ENCODE results near the gene JOSD2.
"Not testable (repeated sequence)": the region's sequence is repeated elsewhere in the genome, so short reads cannot be mapped to it uniquely, and the experiment has no call there.

The JOSD2 gene

GRCh38 chr19:50480281-50481111, 30.5 kb downstream of the JOSD2 start:
- no peaks in the 10 kb centered on the region for H3K9me3 Mint-ChIP-seq
- peaks cover 67% of the 10 kb centered on the region for H3K36me3 Mint-ChIP-seq
- H3K4me3 Mint-ChIP-seq, result no peak overlapping the region
- peaks cover 33% of the 10 kb centered on the region for H3K4me1 Mint-ChIP-seq
- H3K27me3 Mint-ChIP-seq, result no peaks in the 10 kb centered on the region
- no peak for ATAC-seq
- H3K27ac Mint-ChIP-seq, result no peak overlapping the region

DNA sequence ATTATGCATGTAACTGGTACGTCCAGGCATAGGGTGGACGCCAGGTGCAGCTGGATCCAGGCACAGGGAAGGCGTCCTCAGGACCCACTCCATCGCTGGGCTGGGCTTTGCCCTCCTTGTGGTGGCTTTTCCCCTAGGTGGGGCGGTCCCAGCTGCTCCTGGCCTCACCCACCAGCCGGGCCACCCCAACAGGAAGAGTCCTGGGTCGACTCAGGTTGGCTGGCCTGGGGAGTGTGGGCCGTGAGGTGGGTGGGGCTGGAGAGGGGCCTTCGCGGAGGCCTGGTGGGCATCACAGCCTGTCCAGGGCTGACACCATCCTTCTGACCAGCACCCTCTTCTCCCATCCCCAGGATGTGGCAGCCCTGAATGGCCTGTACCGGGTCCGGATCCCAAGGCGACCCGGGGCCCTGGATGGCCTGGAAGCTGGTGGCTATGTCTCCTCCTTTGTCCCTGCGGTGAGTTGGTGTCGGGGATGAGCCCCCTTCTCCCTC, 31.2 kb downstream of the JOSD2 start:
- H3K27me3 Mint-ChIP-seq, result no peaks in the 10 kb centered on the region
- no peaks in the 10 kb centered on the region for H3K9me3 Mint-ChIP-seq
- no peak overlapping the region for H3K4me3 Mint-ChIP-seq
- no peak for ATAC-seq
- H3K27ac Mint-ChIP-seq, result no peak overlapping the region
- peaks cover 60% of the 10 kb centered on the region for H3K36me3 Mint-ChIP-seq
- peaks cover 36% of the 10 kb centered on the region for H3K4me1 Mint-ChIP-seq

GRCh38 chr19:50478901-50479715, 31.9 kb downstream of the JOSD2 start:
- Mint-ChIP-seq H3K36me3 (peaks cover 59% of the 10 kb centered on the region), H3K27ac (no peak overlapping the region)

DNA sequence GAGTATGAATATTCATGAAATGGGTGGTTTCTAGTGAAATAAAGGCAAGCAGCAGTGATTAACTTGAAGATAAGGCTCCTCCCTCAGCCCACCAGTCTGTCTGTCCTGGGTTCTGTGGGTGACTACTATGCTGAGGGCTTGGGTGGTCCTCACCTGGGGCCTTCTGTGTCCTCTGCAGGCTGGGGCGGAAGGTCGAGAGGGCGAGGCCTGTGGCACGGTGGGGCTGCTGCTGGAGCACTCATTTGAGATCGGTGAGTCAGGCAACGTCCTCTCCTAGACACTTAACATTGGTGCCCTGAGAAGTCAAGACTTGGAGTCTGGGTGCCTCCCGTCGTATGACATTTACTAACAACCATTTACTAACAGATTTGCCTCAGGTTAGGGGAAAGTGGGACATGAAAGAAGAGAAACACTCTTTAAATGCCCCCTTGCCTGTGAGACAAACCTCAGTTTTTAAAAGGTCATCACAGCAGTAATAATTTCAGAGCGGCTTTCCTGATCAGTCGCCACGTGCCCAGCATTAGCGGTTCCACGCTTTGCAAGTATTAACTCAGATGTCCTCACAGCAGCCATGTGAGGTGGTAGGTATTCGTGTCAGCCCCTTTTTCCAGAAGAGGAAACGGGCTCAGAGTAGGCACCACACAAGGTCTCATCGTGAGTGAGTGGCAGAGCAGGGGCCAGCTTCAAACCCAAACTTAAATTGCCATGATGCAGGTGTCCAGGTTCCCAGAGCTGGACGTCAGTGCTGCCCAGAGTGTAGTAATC, 33.1 kb downstream of the JOSD2 start:
- Mint-ChIP-seq H3K4me3 (peak overlapping the region; percentile 99), H3K9me3 (no peaks in the 10 kb centered on the region), H3K36me3 (peaks cover 49% of the 10 kb centered on the region), H3K27me3 (no peaks in the 10 kb centered on the region), H3K4me1 (peaks cover 38% of the 10 kb centered on the region), H3K27ac (peak overlapping the region; percentile 93)
- ATAC-seq, result no peak

More at GRCh38 chr19:50478901-50479715, 31.9 kb downstream of the JOSD2 start:
- no peak overlapping the region for H3K4me3 Mint-ChIP-seq
- H3K9me3 Mint-ChIP-seq, result no peaks in the 10 kb centered on the region
- peaks cover 38% of the 10 kb centered on the region for H3K4me1 Mint-ChIP-seq
- no peak for ATAC-seq
- H3K27me3 Mint-ChIP-seq, result no peaks in the 10 kb centered on the region

GRCh38 chr19:50476907-50477238, 34.1 kb downstream of the JOSD2 start:
- Mint-ChIP-seq H3K27me3 (no peaks in the 10 kb centered on the region), H3K4me3 (peak overlapping the region; percentile 99), H3K27ac (peak overlapping the region; percentile 93), H3K36me3 (peaks cover 39% of the 10 kb centered on the region), H3K9me3 (no peaks in the 10 kb centered on the region), H3K4me1 (peaks cover 38% of the 10 kb centered on the region)
- ATAC-seq, result no peak

- H3K4me3 Mint-ChIP-seq, result peak within 1 kb of the TSS; percentile 99
- no peaks in the 10 kb centered on the region for H3K9me3 Mint-ChIP-seq
- H3K27me3 Mint-ChIP-seq, result no peaks in the 10 kb centered on the region
- H3K36me3 Mint-ChIP-seq, result peaks cover 37% of the 10 kb centered on the region
- H3K4me1 Mint-ChIP-seq, result peaks cover 38% of the 10 kb centered on the region
- ATAC-seq, result peak; percentile 97
- H3K27ac Mint-ChIP-seq, result peak within 1 kb of the TSS; percentile 93
Observed at GRCh38 chr19:50476224-50476906, 34.6 kb downstream of the JOSD2 start, which contains the start of the genes EMC10 and GARIN5A. Gene EMC10 (plus strand): TSS chr19:50476507. CDS start chr19:50476545, 38 bp downstream. Gene GARIN5A (minus strand): TSS chr19:50476848. CDS start chr19:50476388, 460 bp downstream.

DNA sequence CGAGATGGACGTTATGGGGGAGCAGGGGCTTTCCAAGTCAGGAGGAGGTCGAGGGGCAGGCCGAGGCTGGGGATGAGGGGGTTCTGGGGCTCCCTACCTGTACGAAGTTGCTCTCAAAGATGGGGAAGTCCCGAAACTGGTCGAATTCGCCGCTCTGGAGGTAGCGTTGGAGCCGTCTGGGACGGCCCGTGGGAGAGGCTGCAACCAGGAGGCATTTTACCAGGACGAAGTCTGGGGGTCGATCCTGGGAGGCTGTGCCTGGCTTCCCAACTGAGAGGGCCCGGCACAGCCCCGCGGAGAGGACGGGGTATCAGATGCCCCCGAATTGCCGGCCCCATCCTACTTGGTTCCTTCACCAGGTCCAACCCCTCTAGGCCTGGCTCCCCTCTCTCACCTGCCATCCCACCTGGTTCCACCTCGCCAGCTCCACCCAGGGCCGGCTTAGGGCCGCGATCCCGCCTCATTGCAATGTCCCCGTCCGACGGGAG, 35.2 kb downstream of the JOSD2 start:
- Mint-ChIP-seq H3K4me3 (peak overlapping the region; percentile 99), H3K9me3 (no peaks in the 10 kb centered on the region), H3K27ac (peak overlapping the region; percentile 93), H3K36me3 (peaks cover 31% of the 10 kb centered on the region), H3K4me1 (peaks cover 38% of the 10 kb centered on the region), H3K27me3 (no peaks in the 10 kb centered on the region)
- ATAC-seq, result peak; percentile 9

GRCh38 chr19:50475101-50475568, 35.9 kb downstream of the JOSD2 start:
- no peak for ATAC-seq
- Mint-ChIP-seq H3K4me1 (peaks cover 38% of the 10 kb centered on the region), H3K4me3 (peak overlapping the region; percentile 99), H3K36me3 (peaks cover 27% of the 10 kb centered on the region), H3K27me3 (no peaks in the 10 kb centered on the region), H3K27ac (peak overlapping the region; percentile 93), H3K9me3 (no peaks in the 10 kb centered on the region)

GRCh38 chr19:50473336-50473735, 37.7 kb downstream of the JOSD2 start:
- Mint-ChIP-seq H3K27me3 (peaks cover 13% of the 10 kb centered on the region), H3K36me3 (peaks cover 16% of the 10 kb centered on the region), H3K4me1 (peaks cover 31% of the 10 kb centered on the region)
- H3K9me3 Mint-ChIP-seq, H3K4me3 Mint-ChIP-seq, ATAC-seq, H3K27ac Mint-ChIP-seq: not testable (repeated sequence)

- H3K27ac Mint-ChIP-seq, result no peak overlapping the region
- no peaks in the 10 kb centered on the region for H3K4me1 Mint-ChIP-seq
- no peaks in the 10 kb centered on the region for H3K9me3 Mint-ChIP-seq
- no peaks in the 10 kb centered on the region for H3K36me3 Mint-ChIP-seq
- no peak overlapping the region for H3K4me3 Mint-ChIP-seq
- ATAC-seq, result no peak
- peaks cover 16% of the 10 kb centered on the region for H3K27me3 Mint-ChIP-seq
Observed at GRCh38 chr19:50468818-50469217, 42.2 kb downstream of the JOSD2 start.

GRCh38 chr19:50467566-50467965, 43.4 kb downstream of the JOSD2 start:
- no peak overlapping the region for H3K27ac Mint-ChIP-seq
- ATAC-seq, result no peak
- no peaks in the 10 kb centered on the region for H3K9me3 Mint-ChIP-seq
- H3K4me3 Mint-ChIP-seq, result no peak overlapping the region
- H3K36me3 Mint-ChIP-seq, result no peaks in the 10 kb centered on the region
- H3K27me3 Mint-ChIP-seq, result peaks cover 16% of the 10 kb centered on the region
- H3K4me1 Mint-ChIP-seq, result no peaks in the 10 kb centered on the region

GRCh38 chr19:50466706-50467039, 44.3 kb downstream of the JOSD2 start:
- peaks cover 16% of the 10 kb centered on the region for H3K27me3 Mint-ChIP-seq

GRCh38 chr19:50465986-50466705, 44.8 kb downstream of the JOSD2 start:
- no peak overlapping the region for H3K27ac Mint-ChIP-seq
- H3K4me1 Mint-ChIP-seq, result peaks cover 5% of the 10 kb centered on the region
- peaks cover 16% of the 10 kb centered on the region for H3K27me3 Mint-ChIP-seq
- no peak for ATAC-seq
- no peaks in the 10 kb centered on the region for H3K9me3 Mint-ChIP-seq
- H3K36me3 Mint-ChIP-seq, result no peaks in the 10 kb centered on the region
- H3K4me3 Mint-ChIP-seq, result no peak overlapping the region

More at GRCh38 chr19:50466706-50467039, 44.3 kb downstream of the JOSD2 start:
- H3K36me3 Mint-ChIP-seq, result no peaks in the 10 kb centered on the region
- no peak for ATAC-seq
- H3K4me1 Mint-ChIP-seq, result no peaks in the 10 kb centered on the region
- no peak overlapping the region for H3K27ac Mint-ChIP-seq
- H3K4me3 Mint-ChIP-seq, result no peak overlapping the region
- no peaks in the 10 kb centered on the region for H3K9me3 Mint-ChIP-seq

- Mint-ChIP-seq H3K27me3 (peaks cover 16% of the 10 kb centered on the region), H3K9me3 (no peaks in the 10 kb centered on the region), H3K4me3 (no peak overlapping the region), H3K4me1 (peaks cover 15% of the 10 kb centered on the region), H3K36me3 (no peaks in the 10 kb centered on the region), H3K27ac (no peak overlapping the region)
- ATAC-seq, result no peak
Observed at GRCh38 chr19:50465000-50465399, 46.0 kb downstream of the JOSD2 start.

Measured in stimulated activated memory B cell treated with anti-CD40 and anti-IgM and Interleukin-4, amounts not matched to agents 10 μg/mL and 1 μg/mL and 100 μg/mL, for 72 hours (primary cell).